ENCODE data around the gene POU5F1.

DNA sequence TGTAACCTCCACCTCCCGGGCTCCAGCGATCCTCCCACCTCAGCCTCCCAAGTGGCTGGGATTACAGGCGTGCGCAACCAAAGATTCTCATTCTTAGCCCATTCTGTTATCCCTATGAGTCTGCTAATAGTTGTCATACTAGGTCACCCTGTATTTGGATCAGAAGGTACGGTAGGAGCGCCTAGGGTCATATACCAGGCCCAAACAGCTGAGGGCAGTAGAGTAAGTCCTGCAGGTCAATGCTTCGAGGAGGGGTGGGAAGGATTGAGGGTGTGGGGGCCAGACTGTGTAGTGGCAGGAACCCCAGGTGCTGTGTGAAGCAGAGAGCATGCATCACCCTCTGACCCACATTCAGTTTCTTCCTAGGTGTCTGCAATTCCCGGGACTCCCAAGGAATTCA is 22.7 kb upstream of the POU5F1 start:
- TF ChIP-seq, protein P1, sequence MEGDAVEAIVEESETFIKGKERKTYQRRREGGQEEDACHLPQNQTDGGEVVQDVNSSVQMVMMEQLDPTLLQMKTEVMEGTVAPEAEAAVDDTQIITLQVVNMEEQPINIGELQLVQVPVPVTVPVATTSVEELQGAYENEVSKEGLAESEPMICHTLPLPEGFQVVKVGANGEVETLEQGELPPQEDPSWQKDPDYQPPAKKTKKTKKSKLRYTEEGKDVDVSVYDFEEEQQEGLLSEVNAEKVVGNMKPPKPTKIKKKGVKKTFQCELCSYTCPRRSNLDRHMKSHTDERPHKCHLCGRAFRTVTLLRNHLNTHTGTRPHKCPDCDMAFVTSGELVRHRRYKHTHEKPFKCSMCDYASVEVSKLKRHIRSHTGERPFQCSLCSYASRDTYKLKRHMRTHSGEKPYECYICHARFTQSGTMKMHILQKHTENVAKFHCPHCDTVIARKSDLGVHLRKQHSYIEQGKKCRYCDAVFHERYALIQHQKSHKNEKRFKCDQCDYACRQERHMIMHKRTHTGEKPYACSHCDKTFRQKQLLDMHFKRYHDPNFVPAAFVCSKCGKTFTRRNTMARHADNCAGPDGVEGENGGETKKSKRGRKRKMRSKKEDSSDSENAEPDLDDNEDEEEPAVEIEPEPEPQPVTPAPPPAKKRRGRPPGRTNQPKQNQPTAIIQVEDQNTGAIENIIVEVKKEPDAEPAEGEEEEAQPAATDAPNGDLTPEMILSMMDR (IDR thresholded peaks at IDR 0.05; ENCODE audit: poor library complexity, severe bottlenecking): no peak
- TF ChIP-seq EP300 (conservative IDR thresholded peaks at IDR 0.05; ENCODE audit: poor library complexity, severe bottlenecking) (no peak), POLR2AphosphoS5 (IDR thresholded peaks at IDR 0.05) (no peak)

Measured in neural cell (in vitro differentiated cells).